Uterus (tissue), 2 donors: Measurements from ENCODE around the gene KIF1B.

Experiments
- CTCF ChIP-seq, 4 experiments: fragments of 200-600 bp in 2 of 4; fragments of 450-650 bp in 2 of 4; sonication (generic) in 2 of 4; IDR thresholded peaks; one replicate each; pipeline ENCODE4 v1.5.1; 2016 to 2019; ENCODE audit warnings: antibody characterized with exemption in 4 of 4, mild to moderate bottlenecking in 2 of 4, moderate library complexity in 1 of 4
- POLR2A ChIP-seq, 2 donors: fragments of 450-650 bp; IDR thresholded peaks; one replicate each; pipeline ENCODE4 v1.6.1; 2016; ENCODE audit warnings: antibody characterized with exemption in 2 of 2, mild to moderate bottlenecking in 1 of 2, moderate library complexity in 1 of 2

- TF ChIP-seq CTCF (IDR thresholded peaks at IDR 0.05) (no peak), POLR2A (IDR thresholded peaks at IDR 0.05) (no peak)
Measured at GRCh38 chr1:10292188-10292587, 81.8 kb downstream of the KIF1B start.
